Stimulated activated CD8-positive, alpha-beta memory T cell treated with anti-CD3 and anti-CD28 coated beads, Interleukin-7, amount 100 ng/mL, for 4 hours (primary cell): ENCODE results near the gene GAMT.

Experiments used
- DNase-seq, 2 donors: peaks; one replicate each; pipeline ENCODE4 v3.0.0-alpha.2; 2020; ENCODE audit warnings: low read depth in 2 of 2

GAMT gene

DNA sequence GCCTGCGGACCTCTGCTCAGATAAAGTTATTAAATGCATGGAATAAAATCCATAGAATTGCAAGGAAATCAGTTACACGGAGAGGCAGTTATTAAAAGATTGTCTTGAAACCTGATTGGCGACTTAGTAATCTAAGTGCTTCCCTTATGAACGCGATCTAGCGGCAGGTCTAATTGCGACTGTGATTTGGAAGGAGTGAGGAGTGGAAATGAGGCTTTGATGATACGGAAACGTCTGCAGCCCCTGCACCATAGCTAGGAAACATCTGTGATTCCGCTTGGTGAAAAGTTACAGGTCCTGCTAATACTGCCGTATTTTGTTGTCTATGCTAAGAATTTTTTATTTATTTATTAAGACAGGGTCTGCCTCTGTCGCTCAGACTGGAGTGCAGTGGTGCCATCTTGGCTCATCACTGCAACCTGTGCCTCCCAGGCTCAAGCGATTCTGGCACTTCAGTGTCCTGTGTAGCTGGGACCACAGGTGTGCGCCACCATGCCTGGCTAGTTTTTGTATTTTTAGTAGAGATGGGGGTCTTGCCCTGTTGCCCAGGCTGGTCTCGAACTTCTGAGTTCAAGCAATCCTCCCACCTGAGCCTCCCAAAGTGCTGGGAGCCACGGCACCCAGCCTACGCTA is 16.7 kb downstream of the GAMT start:
- no peak for DNase-seq

DNA sequence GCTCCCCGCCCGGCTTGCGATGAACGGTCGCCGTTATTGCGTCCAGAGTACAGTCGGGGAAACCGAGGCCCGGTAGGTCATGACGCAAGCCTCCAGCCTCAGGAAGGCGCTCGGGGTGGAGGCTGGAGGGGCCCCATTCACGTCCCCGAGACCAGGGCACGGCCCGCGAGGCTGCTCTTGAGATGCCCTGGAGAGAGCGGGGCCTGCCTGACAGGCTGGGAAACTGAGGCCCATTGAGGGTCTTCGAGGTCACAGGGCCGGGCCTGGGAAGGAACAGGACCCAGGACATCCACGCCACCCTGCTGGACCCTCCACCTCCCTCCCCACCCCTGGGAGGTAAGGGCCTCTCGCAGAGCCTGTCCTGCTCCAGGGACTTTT is 17.3 kb downstream of the GAMT start:
- DNase-seq: no peak

DNA sequence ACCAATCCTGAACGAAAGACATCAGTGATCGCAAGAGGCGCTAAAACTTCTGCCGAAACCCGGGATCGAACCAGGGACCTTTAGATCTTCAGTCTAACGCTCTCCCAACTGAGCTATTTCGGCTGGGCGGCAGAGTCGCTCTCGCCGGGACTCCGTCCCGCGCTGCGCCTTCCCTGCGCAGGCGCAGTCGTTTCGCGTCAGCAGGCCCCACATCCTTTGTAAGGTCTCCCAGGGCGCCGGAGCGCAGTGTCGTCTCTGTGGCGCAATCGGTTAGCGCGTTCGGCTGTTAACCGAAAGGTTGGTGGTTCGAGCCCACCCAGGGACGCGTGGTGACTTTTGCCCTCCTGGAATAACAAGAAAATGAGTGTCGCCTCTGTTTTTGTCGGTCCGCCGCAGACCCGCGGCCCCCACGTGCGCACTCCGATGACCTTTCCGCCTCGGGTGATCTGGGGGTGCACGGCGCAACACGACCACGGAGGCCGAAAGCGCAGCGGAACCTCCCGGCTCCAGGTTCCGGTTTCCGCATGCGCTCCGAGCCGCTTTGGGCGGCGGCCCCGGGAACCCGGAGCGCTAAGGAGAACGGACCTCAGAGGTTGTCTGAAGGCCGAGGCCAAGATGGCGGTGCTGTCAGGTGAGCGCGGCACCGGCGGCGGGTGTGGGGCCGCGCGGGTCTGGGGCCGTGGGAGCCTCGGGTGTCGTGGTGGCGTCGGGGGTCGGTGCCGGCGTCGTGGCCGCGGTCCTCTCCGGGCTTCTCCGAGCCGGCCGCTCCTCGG is 17.8 kb downstream of the GAMT start, which contains the start of gene NDUFS7:
TSS of gene NDUFS7 (plus strand) at position 596 of the 773 bp plus-strand sequence. CDS start at position 616, 20 bp downstream.
- peak; percentile 82 to 83 for DNase-seq

DNA sequence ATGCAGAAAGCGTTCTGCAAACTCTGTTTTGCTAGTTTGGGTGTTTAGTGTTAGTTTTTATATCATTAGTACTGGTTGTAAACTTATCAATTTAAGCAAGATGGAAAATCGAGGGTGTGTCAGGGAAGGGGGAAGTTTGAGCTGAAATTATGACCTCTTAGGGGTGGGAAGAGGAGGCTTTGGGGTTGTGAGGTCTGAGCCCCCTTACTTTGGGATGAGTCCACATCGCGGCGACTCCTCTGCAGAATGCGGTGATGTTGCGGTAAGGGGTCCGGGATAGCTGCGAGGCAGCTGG is 18.4 kb downstream of the GAMT start:
- no peak for DNase-seq

DNA sequence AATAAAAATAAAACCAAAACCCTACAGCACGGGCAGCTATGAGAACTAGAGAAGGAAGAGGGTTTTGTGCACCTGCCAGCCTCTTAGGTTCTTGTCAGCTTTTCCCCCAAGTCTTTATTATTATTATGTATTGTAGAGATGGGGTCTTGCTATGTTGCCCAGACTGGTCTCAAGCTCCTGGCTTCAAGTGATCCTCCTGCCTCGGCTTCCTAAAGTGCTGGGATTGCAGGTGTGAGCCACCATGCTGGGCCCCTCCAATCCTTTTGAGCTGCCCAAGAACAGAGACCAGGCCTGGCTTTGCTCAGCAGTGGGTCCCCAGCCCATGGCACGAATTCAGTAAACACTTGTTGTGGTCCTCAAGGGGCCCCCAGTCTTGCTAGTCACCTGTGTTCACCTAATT is 19.1 kb downstream of the GAMT start:
- DNase-seq: no peak

DNA sequence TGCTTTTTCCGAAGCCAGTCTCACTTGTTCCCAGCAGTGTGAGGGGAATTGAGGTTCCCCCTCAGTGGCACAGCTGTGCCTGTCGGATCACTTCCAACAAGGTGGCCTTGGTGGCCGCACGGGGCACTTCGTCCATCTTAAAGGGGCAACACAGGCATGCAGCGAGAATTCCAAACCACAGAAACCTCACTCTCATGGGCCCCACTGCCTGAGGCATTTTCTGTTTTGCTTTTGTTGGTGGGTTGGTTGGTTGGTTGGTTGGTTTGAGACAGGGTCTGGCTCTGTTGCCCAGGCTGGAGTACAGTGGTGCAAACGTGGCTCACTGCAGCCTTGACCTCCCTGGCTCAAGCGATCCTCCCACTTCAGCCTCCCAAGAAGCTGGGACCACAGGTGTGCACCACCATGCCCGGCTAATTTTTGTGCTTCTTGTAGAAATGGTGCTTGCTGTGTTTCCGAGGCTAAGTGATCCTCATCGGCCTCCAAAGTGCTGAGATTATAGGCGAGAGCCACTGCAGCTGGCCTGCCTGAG is 21.3 kb downstream of the GAMT start:
- no peak for DNase-seq

DNA sequence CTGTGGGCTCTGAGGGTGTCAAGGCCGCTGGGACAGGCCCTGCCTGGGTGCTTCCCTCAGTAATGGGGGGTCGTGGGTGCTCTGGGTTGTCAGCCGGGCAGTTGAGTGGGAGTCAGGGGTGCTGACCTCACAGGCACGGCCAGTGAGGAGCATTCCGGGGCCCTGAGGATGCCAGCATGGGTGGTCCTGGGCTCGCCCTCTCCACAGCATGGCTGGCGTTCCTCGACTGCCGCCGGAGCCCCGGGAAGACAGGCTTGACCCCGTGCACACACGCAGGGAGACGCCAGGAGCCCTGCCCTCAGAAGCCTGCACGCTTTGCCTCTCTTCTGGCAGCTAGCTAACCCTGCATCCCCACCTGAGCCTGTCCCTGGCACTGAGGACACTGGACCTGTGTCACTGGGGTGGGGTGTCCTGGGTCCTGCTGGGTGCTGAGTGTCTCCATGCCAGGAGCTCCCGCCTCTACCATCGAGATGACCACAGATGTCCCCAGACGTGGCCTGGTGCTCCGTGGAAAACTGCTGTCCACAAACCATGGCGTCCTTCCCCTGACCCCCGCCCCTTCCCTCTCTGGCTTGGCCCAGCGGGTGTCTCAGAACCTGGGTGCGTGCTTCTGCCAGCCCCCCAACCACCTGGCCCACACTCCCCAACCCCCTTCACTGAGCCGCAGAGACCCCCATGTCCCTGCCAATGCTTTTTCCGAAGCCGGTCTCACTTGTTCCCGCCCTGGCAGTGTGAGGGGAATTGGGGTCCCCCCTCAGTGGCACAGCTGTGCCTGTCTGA is 22.0 kb downstream of the GAMT start:
- no peak for DNase-seq

DNA sequence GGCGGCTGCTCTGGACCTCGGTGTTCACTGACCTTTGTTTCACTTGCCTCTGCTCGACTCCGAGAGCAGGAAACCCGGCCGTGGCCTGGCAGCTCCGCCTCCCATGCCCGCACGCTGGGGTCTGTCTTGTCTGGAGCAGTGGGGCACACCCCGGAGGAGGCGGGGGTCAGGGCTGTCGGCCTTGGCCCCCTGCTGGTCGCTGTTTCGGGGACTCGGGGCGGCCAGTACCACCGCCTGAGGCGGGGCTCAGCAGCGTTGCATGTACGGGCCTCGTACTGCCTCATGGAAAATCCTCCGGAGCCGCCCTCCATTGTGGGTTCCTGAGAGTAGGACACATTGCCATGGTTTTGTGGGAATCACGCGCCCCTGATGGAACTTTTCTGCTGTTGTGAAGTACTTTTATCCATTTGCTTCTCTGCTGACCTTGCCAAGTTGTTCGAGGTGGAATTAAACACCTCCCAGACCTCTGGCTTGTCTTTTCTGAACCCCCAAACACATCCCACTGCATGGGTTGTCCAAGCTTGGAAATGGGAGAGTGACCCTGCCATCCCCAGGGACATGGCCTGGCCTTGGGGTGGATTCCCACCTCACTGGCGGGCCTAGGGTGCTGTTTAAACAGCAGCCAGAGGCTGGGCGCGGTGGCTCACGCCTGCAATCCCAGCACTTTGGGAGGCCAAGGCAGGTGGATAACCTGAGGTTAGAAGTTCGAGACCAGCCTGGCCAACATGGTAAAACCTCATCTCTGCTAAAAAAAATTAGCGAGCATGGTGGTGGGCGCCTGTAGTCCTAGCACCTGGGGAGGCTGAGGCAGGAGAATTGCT is 23.2 kb downstream of the GAMT start:
- DNase-seq: no peak

DNA sequence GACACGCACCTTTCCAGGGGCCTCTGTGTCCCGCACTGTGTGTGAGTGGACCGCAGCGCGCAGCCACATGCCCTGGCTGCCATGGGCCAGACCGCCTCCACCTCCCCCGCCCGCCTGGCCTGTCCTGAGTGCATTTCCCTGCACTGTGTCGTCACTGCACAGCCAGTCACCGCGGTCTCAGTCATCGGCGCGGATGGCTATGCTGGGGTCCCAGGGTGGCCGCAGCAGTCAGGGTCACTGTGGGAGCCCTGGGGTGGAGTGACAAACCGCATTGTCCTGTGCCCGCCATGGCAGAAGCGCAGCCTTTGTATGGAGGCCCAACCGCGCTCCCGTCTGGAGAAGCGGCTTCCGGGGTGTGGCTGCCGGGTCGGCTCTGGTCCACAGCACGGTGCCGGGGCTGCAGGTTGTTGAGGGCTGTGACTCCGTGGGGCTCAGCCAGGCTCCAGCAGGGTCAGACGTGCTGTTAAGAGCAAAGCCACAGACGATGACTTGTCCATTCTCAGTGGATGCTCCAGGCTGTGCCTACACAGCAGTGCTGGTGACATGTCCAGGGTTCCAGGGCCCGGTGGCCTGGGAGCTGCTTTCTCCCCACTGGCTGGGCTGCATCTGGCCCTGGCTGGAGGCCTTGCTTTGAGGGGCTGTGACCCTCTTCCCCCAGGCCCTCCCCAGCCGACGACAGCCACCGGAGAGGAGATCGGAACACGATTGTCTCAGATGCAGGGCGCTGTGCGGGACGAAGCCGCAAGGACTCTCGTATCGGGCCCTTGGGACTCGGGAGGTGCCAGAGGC is 24.0 kb downstream of the GAMT start:
- DNase-seq: no peak

DNA sequence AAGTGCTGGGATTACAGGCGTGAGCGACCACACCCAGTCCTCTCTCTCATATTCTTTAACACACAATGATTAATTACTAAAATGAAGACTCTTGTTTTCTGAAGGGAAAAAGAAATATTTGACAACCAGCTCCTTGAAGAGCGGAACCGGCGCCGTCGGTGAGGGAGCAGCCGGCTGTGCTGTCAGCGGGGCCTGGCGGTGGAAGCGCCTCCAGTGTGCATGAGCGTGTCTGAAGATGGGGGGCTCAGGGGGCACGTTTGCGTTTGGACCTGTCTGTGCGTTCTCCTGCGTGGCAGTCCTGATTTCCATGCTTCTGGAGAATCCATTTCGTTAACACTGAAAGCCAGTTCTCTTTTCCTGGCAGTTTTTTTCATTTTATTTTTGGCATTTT is 24.9 kb downstream of the GAMT start:
- no peak for DNase-seq

DNA sequence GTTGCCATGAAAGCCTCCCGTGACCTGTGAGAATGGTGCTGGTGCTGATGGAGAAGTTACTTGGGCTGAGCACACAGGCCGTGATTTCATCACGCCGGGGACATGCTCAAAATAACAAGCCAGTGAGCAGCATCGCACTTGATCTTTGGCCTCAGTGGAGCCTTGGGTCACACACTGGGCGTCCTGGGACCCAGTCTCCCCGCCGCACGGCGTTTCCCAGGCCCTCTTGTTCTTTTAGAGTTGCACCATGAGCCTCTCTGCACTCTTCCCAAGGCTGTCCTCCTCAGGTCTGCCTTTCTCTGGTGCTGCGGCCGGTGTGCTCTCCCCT is 27.1 kb downstream of the GAMT start:
- no peak for DNase-seq

DNA sequence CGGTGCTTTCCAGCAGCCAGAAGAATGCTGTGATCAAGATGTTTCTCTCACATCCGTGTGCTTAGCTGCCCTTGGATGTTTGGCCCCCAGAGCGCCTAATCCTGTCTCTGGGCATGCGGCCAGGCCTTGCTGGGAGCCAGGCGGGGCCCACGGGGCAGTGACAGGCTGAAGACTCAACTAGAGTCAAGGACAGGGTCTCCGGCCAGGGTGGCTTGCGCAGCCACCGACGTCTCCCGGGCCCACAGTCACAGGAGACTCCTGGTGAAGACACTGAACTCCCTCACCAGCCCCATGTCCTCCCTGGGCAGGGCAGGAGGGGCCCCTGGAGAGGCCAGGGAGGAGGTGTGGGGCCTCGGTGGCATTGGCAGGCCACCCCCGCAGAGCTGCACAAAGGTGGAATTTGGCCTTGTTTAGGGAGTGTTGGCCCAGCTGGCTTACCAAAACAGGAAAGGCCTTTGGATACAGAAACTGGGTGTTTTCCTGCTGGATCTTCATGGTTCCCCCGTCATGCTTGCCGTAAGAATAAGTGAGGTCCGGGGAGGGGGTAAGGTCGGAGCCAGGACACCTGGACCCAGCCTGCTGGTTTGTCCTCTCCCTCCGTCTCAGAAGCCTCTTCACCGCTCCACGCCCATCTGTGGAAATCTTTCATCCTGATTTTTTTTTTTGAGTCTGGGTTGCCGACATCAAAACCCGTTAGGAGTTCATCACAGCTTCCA is 27.6 kb downstream of the GAMT start:
- DNase-seq: no peak

DNA sequence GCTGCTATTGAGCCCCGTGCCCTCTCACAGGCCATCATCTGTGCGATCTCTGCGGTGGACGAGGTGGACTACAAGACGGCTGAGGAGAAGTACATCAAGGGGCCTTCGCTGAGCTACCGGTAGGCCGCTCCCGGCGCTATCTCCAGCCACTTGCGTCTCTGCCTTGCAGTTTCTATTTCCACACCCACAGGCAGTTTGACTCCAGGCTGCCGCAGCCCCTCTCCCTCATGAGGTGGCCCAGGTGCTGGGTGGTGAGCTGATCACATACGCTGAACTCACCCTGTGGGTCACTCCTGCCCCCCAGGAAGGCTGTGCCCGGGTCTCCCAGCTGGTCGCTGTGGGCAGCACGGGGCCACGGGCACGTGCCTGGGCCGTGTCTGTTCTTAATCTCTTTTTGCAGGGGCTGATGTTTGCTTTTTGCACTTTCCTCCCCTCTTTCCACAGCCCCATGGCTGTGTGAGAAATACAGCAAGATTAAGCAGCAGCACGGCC is 28.3 kb downstream of the GAMT start:
- no peak for DNase-seq

DNA sequence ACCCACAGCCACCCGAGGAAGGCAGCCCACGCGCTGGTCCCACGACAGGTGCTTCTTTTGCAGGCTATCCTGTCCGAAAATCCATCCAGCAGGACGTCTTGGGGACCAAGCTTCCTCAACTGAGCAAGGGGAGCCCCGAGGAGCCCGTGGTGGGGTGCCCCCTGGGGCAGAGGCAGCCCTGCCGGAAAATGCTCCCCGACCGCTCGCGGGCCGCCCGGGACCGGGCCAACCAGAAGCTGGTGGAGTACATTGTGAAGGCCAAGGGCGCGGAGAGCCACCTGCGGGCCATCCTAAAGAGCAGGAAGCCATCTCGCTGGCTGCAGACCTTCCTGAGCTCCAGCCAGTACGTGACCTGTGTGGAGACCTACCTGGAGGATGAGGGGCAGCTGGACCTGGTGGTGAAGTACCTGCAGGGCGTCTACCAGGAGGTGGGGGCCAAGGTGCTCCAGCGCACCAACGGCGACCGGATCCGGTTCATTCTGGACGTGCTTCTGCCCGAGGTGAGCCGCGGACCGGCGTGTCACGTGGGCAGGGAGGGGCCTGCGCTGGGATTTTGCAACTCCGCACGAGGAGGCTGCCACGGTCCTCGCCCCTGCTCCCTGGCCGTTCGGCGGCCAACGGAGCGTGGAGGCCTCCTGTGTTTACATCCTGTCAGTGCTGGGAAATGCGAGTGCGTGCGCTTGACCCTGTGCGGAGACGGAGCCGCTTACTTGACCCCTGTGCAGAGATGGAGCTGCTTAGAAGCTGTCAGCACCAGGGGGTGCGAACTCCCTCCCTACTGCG is 30.6 kb downstream of the GAMT start:
- no peak for DNase-seq

DNA sequence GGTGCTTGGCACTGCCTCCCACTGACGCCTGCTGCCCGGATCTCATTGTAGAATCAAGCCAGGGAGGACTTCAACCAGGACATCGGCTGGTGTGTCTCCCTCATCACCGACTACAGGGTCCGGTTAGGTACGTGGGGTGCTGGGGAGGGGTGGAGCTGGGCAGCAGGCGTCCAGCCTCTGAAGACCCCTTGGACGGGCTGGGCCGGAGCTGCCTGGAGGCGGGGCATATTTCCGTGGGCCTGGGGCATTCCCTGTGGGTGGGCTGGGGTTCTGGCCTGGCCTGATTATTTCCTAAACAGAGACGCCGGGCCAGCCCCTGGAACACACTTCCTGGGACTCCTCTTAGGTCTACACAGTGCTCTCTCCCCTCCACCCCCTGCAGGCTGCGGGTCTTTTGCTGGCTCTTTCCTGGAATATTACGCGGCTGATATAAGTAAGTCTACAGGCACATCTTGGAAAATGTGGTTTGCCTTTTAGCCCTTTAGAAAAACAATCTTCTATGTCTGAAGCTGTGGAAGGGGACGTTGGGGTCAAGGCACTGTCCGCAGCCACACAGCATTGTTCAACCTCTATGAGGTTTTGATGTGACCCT is 32.0 kb downstream of the GAMT start:
- DNase-seq: no peak

DNA sequence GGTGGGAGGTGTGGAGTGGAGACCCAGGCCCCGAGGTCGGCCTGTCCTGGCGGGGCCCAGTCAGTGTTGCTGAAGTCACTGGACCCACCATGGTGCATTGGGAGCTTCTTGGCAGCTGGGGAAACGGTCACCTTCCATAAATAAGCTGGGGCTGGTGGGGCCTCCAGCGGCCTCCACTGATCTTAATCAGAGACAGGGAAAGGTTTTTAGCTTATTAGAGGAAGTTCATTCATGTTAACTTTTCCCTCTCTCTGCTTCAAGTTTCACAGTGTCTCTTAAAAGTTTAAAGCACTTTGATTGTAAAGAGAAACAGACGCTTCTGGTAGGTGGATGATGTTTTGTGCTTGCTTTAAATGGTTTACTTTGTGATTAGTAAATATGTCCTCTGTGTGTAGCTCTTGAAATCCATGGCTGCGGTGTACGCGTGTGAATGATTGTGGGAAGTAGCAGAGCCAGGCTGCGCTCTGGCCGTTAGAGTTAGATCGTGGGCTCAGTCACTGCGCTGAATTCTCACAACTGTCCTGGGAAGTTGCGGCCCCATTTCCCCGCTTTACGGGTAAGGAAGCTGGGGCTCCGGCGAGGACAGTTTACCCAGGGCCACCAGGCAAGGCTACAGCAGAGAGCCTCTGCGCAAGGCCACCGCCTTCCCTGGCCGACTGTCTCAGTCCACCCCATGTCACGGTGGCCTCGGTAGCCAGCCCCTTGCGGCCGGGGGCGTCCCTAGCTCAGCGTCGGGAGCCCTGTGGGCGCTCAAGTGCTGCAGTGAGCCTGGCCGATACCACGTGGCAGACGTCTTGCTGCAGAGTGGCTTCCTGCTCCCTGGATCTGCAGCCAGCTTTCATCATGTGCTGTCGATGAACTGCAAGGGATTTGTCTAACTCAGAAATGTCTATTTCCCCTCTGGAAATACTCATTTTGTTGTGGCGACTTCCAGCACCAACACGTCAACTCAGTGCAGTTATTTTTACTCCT is 34.2 kb downstream of the GAMT start:
- no peak for DNase-seq

DNA sequence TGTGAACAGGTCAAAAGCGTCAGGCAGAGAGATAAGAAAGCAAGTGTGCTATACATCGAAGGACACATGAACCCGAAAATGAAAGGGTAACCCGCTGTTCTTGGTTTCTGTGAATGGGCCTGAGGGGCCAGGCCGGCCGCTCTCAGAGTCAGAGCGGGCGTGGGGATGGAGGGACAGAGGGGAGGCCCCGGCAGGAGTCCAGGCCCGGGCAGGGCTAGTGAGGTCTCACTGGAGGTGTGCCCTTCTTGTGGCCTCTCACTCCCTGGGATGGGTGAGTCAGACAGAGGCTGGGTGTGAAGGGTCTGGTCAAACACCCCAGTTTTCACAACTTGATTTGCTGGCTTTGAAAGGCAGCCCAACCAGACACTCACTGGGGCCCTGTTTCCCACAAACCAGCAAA is 35.0 kb downstream of the GAMT start:
- no peak for DNase-seq
